Brain microvascular endothelial cell (primary cell): ENCODE data around the gene NRXN3.

Experiments
- DNase-seq: peaks from one replicate; pipeline ENCODE4 v3.0.0-alpha.2; 2020
- H3K27ac ChIP-seq: fragments of 250-450 bp; sonication (Bioruptor Pico); 2 replicates; pipeline ENCODE4 v1.5.1; 2020; ENCODE audit warnings: mild to moderate bottlenecking, moderate library complexity
- H3K27me3 ChIP-seq: fragments of 250-450 bp; sonication (Bioruptor Pico); replicated peaks from 2 replicates; pipeline ENCODE4 v1.5.1; 2020; ENCODE audit warnings: mild to moderate bottlenecking
- H3K36me3 ChIP-seq: fragments of 250-450 bp; sonication (Bioruptor Pico); replicated peaks from 2 replicates; pipeline ENCODE4 v1.5.1; 2020; ENCODE audit warnings: mild to moderate bottlenecking
- H3K4me3 ChIP-seq: 2 replicates; pipeline ENCODE4 v1.5.1; 2011; ENCODE audit warnings: low read depth, mild to moderate bottlenecking, control low read depth, low read length, moderate library complexity
- CTCF ChIP-seq: IDR thresholded peaks from 2 replicates; pipeline ENCODE4 v1.5.1; 2011; ENCODE audit warnings: low read depth, mild to moderate bottlenecking, moderate library complexity, low read length, control low read depth, inconsistent platforms; ENCODE audit errors: missing control alignments
- in situ Hi-C: cut with HindIII; loops from 2 replicates; pipeline ENCODE4 v1.10.0; 2017; ENCODE audit warnings: low sequenced_read_pairs, low pct_ligation_motif_present

Gene NRXN3

GRCh38 chr14:78450669-78451318, 280.6 kb downstream of the NRXN3 start:
- TF ChIP-seq CTCF = no peak
- in situ Hi-C loops = no loop called here
- Histone ChIP-seq H3K36me3 (no peaks in the 10 kb centered on the region), H3K27me3 (no peaks in the 10 kb centered on the region), H3K4me3 (no peak overlapping the region), H3K27ac (no peak overlapping the region)
- no peak for DNase-seq

- no peaks in the 10 kb centered on the region for H3K27me3 ChIP-seq
- H3K36me3 ChIP-seq = no peaks in the 10 kb centered on the region
- no peak overlapping the region for H3K4me3 ChIP-seq
- H3K27ac ChIP-seq = no peak overlapping the region
- TF ChIP-seq CTCF = no peak
- in situ Hi-C loops = no loop called here
- DNase-seq = no peak
Measured at GRCh38 chr14:78451319-78451695, 281.1 kb downstream of the NRXN3 start.

GRCh38 chr14:78455896-78456435, 285.8 kb downstream of the NRXN3 start:
- H3K27ac ChIP-seq = no peak overlapping the region
- no peak for DNase-seq
- H3K27me3 ChIP-seq = no peaks in the 10 kb centered on the region
- in situ Hi-C loops = no loop called here
- no peak for TF ChIP-seq CTCF
- H3K36me3 ChIP-seq = no peaks in the 10 kb centered on the region
- H3K4me3 ChIP-seq = no peak overlapping the region

GRCh38 chr14:78469947-78470346, 299.8 kb downstream of the NRXN3 start:
- H3K36me3 ChIP-seq = no peaks in the 10 kb centered on the region
- no peak overlapping the region for H3K27ac ChIP-seq
- no peak overlapping the region for H3K4me3 ChIP-seq
- no peak for TF ChIP-seq CTCF
- no peaks in the 10 kb centered on the region for H3K27me3 ChIP-seq
- in situ Hi-C loops = no loop called here
- DNase-seq = no peak

GRCh38 chr14:78479127-78479780, 309.1 kb downstream of the NRXN3 start:
- in situ Hi-C loops = no loop called here
- Histone ChIP-seq H3K4me3 (no peak overlapping the region), H3K27me3 (no peaks in the 10 kb centered on the region), H3K27ac (no peak overlapping the region), H3K36me3 (no peaks in the 10 kb centered on the region)
- TF ChIP-seq CTCF = no peak
- no peak for DNase-seq
